Natural killer cell (primary cell): ENCODE measurements around the gene IMPG1. TPM values are rescaled to one million over a fixed set of nuclear protein-coding genes. Genes with fewer than 3 reads are reported as not detected.

Source experiments
- ATAC-seq, 3 donors: fragments of 150-1000 bp in 2 of 3; fragments of 200-7000 bp in 1 of 3; cut with Tn5 transposase; 1 replicate in 1 of 3; 2 replicates in 2 of 3; pipeline ENCODE4 v1.10.0; 2021; ENCODE audit warnings: mild to moderate bottlenecking in 2 of 3, moderate library complexity in 2 of 3
- DNase-seq, 2 donors: peaks; one replicate each; pipeline versions ENCODE4 v3.0.0 to v3.0.0-alpha.2; 2013 to 2021; ENCODE audit warnings: mixed read lengths in 1 of 2
- H3K27ac ChIP-seq: one replicate; pipeline ENCODE4 v1.5.1; 2013; ENCODE audit warnings: mild to moderate bottlenecking, low read length
- H3K27me3 ChIP-seq: one replicate; pipeline ENCODE4 v1.6.1; 2013; ENCODE audit warnings: low read length; ENCODE audit not compliant: control insufficient read depth, insufficient read depth
- H3K36me3 ChIP-seq: one replicate; pipeline ENCODE4 v1.6.1; 2013; ENCODE audit warnings: low read length; ENCODE audit not compliant: control insufficient read depth, insufficient read depth
- H3K4me1 ChIP-seq: one replicate; pipeline ENCODE4 v1.6.1; 2013; ENCODE audit warnings: low read length; ENCODE audit not compliant: control insufficient read depth, insufficient read depth
- H3K4me3 ChIP-seq: one replicate; pipeline ENCODE4 v1.5.1; 2013; ENCODE audit warnings: low read length
- H3K9me3 ChIP-seq: one replicate; pipeline ENCODE4 v1.6.1; 2013; ENCODE audit warnings: low read length; ENCODE audit not compliant: control insufficient read depth, insufficient read depth
- H3K27ac Mint-ChIP-seq, 2 donors: one replicate each; pipeline ENCODE4 v1.8.0; 2022; ENCODE audit warnings: mild to moderate bottlenecking in 2 of 2, mixed read lengths in 2 of 2, moderate library complexity in 1 of 2
- H3K27me3 Mint-ChIP-seq, 2 donors: one replicate each; pipeline ENCODE4 v1.8.0; 2022; ENCODE audit warnings: low read depth in 2 of 2, mixed read lengths in 2 of 2
- H3K36me3 Mint-ChIP-seq: one replicate; pipeline ENCODE4 v1.8.0; 2022; ENCODE audit warnings: mixed read lengths
- H3K4me1 Mint-ChIP-seq, 2 donors: one replicate each; pipeline ENCODE4 v1.8.0; 2022; ENCODE audit warnings: mixed read lengths in 2 of 2
- H3K4me3 Mint-ChIP-seq: one replicate; pipeline ENCODE4 v1.8.0; 2022; ENCODE audit warnings: mild to moderate bottlenecking, moderate library complexity, mixed read lengths
- H3K9me3 Mint-ChIP-seq, 2 donors: one replicate each; pipeline ENCODE4 v1.8.0; 2022; ENCODE audit warnings: mixed read lengths in 2 of 2
- WGBS: methylation state at CpG from one replicate; pipeline ENCODE4 v1.1.7; 2013; ENCODE audit warnings: missing lambda C conversion rate; ENCODE audit not compliant: insufficient coverage; 5-methylcytosine and 5-hydroxymethylcytosine counted together
- intact Hi-C: fragments of 100-400 bp; cut with micrococcal nuclease; formaldehyde crosslinking; loops from one replicate; pipeline ENCODE4 v1.14.2; 2022
- total RNA-seq, 4 donors: library from RNA; stranded (reverse); fragments of 120-200 nt in 1 of 4; gene quantifications; one replicate each; pipeline versions ENCODE4 v1.2.3 to v1.2.4, GENCODE V29; 2013 to 2022
- TF ChIP-seq, protein P1 (sequence below): fragments of 200-600 bp; IDR thresholded peaks from one replicate; pipeline ENCODE4 v1.8.0; 2022; ENCODE audit warnings: antibody characterized with exemption

Gene IMPG1
- total RNA-seq, 3 donors from 2014 or later (not counting 1 experiment from before 2014, with no cell fraction given): not detected

DNA sequence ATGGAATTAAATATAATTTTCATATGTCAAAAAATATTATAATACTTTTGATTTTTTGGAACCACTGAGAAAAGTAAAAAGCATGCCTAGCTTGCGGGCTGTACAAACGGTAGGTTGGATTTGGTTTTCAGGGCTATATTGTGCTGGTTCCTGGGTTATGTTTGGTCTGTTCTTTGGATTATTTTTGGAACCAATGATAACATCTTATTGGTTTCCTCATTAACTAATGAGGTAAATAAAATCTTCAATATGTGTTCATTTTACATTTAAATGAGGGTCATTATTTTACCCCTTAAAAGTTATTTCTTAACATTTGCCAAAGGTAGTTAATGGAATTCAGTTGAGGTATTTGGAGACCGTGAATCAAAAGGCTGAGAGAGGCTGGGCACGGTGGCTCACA lies 96.6 kb downstream of the IMPG1 start:
- no peaks in the 10 kb centered on the region for H3K36me3 ChIP-seq
- H3K27me3 ChIP-seq: no peaks in the 10 kb centered on the region
- Mint-ChIP-seq H3K27me3 (no peaks in the 10 kb centered on the region), H3K4me3 (no peak overlapping the region), H3K27ac (no peak overlapping the region), H3K9me3 (peaks cover 7 to 16% of the 10 kb centered on the region in 2 donors), H3K4me1 (no peaks in the 10 kb centered on the region), H3K36me3 (no peaks in the 10 kb centered on the region)
- intact Hi-C loops: no loop called here
- no peak overlapping the region for H3K4me3 ChIP-seq
- ATAC-seq: no peak
- H3K9me3 ChIP-seq: no peaks in the 10 kb centered on the region
- WGBS: 85% methylated on average over 2 of the region's 4 CpGs
- no peak overlapping the region for H3K27ac ChIP-seq
- no peak for DNase-seq
- H3K4me1 ChIP-seq: no peaks in the 10 kb centered on the region
- TF ChIP-seq, protein P1, sequence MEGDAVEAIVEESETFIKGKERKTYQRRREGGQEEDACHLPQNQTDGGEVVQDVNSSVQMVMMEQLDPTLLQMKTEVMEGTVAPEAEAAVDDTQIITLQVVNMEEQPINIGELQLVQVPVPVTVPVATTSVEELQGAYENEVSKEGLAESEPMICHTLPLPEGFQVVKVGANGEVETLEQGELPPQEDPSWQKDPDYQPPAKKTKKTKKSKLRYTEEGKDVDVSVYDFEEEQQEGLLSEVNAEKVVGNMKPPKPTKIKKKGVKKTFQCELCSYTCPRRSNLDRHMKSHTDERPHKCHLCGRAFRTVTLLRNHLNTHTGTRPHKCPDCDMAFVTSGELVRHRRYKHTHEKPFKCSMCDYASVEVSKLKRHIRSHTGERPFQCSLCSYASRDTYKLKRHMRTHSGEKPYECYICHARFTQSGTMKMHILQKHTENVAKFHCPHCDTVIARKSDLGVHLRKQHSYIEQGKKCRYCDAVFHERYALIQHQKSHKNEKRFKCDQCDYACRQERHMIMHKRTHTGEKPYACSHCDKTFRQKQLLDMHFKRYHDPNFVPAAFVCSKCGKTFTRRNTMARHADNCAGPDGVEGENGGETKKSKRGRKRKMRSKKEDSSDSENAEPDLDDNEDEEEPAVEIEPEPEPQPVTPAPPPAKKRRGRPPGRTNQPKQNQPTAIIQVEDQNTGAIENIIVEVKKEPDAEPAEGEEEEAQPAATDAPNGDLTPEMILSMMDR: no peak

DNA sequence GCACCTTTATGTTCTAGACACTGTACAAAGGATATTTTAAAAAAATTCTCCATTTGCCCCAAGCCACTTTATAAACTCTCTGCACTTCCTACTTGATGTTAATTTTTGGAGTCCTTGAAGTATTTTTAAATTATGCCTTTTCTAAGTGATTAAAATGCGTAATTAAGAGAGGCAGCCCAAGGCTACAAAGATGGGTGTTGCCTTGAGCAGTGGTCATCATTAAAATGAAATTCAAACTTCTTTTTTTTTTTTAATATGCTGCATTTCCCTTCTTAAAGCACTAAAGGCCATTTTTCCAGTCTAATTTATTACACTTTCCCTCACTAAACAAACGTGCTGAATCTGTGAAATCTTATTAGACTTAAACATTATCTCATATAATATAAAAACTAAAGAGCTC lies 102.4 kb downstream of the IMPG1 start:
- no peaks in the 10 kb centered on the region for H3K4me1 Mint-ChIP-seq
- peaks cover 12 to 16% of the 10 kb centered on the region in 2 donors for H3K9me3 Mint-ChIP-seq
- WGBS: 70% methylated on average over 2 of the region's 2 CpGs
- no peak overlapping the region for H3K27ac Mint-ChIP-seq
- H3K4me3 Mint-ChIP-seq: no peak overlapping the region
- Histone ChIP-seq H3K27ac (no peak overlapping the region), H3K4me1 (no peaks in the 10 kb centered on the region), H3K27me3 (no peaks in the 10 kb centered on the region), H3K9me3 (no peaks in the 10 kb centered on the region), H3K4me3 (no peak overlapping the region), H3K36me3 (no peaks in the 10 kb centered on the region)
- no peaks in the 10 kb centered on the region for H3K36me3 Mint-ChIP-seq
- no peaks in the 10 kb centered on the region for H3K27me3 Mint-ChIP-seq
- TF ChIP-seq, protein P1: no peak
- no peak for DNase-seq
- ATAC-seq: no peak
- intact Hi-C loops: no loop called here

DNA sequence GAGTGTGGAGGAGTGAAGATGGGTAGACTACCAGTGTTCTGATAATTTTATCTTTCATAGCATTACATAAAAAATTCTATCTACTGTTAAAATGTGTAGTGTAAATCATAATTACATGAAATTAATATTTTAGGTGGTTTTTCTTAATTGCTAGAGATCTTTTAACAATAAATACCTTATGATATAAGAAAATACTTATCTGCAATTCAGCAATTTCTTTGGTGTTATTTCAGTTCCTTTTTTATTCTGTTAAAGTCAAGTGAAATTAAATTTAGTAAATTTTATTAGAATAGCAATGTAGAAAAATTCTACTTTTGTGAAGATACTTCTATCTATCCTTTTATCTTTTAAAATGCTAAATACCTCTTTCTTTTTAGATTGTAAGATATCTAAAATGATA lies 104.3 kb downstream of the IMPG1 start:
- TF ChIP-seq, protein P1: no peak

DNA sequence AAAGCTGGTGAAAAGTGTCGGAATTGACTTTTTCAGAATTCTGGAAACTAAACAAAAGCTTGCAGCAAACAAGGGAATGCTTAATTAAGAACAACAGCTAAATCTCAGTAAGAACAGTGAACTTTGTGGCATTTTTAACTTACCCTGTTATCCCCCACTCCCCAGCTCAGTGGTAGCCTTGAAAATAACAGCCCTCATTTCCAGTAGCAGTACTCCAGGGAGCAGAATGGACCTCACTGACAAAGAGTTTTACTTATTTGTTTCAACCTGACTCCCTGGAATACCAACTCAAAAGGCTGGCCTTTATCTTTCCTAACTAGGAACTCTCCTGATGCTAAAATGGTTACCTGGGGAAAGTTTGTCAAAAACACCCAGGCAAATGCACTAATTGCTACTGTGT lies 108.9 kb downstream of the IMPG1 start:
- ATAC-seq (no peak), DNase-seq (no peak)
- WGBS: 100% methylated on average over 1 of the region's 1 CpG
- H3K9me3 Mint-ChIP-seq: peaks cover 6 to 12% of the 10 kb centered on the region in 2 donors
- H3K36me3 ChIP-seq: no peaks in the 10 kb centered on the region
- intact Hi-C loops: no loop called here
- H3K27me3 ChIP-seq: no peaks in the 10 kb centered on the region
- H3K27ac ChIP-seq: no peak overlapping the region
- no peaks in the 10 kb centered on the region for H3K9me3 ChIP-seq
- no peaks in the 10 kb centered on the region for H3K27me3 Mint-ChIP-seq
- H3K4me3 Mint-ChIP-seq: no peak overlapping the region
- no peak overlapping the region for H3K4me3 ChIP-seq
- TF ChIP-seq, protein P1: no peak
- H3K27ac Mint-ChIP-seq: no peak overlapping the region
- no peaks in the 10 kb centered on the region for H3K4me1 Mint-ChIP-seq
- H3K36me3 Mint-ChIP-seq: no peaks in the 10 kb centered on the region
- no peaks in the 10 kb centered on the region for H3K4me1 ChIP-seq

More for the DNA sequence above, 104.3 kb downstream of the IMPG1 start:
- Mint-ChIP-seq H3K27ac (no peak overlapping the region), H3K4me3 (no peak overlapping the region), H3K36me3 (no peaks in the 10 kb centered on the region), H3K4me1 (no peaks in the 10 kb centered on the region), H3K27me3 (no peaks in the 10 kb centered on the region), H3K9me3 (peaks cover 9 to 12% of the 10 kb centered on the region in 2 donors)
- no peak for DNase-seq
- Histone ChIP-seq H3K9me3 (no peaks in the 10 kb centered on the region), H3K4me1 (no peaks in the 10 kb centered on the region), H3K36me3 (no peaks in the 10 kb centered on the region), H3K4me3 (no peak overlapping the region), H3K27ac (no peak overlapping the region), H3K27me3 (no peaks in the 10 kb centered on the region)
- no peak for ATAC-seq
- intact Hi-C loops: no loop called here
